PC-3 (cell line): ENCODE measurements around the gene CNNM3. TPM values are rescaled to one million over a fixed set of nuclear protein-coding genes. Genes with fewer than 3 reads are reported as not detected.

Experiments
- ATAC-seq: fragments of 200-7000 bp; cut with Tn5 transposase; 2 replicates; pipeline ENCODE4 v1.9.1; 2020; ENCODE audit warnings: mild to moderate bottlenecking, moderate library complexity
- Bru-seq: library from RNA; stranded (reverse); fragments of 400-500 nt; gene quantifications from one replicate; lab custom pipeline; 2021; lab: Mats Ljungman, UMichigan
- BruChase-seq, 2 experiments: library from RNA; stranded (reverse); fragments of 400-500 nt; gene quantifications; one replicate each; lab custom pipeline; 2021; lab: Mats Ljungman, UMichigan
- BruUV-seq: library from RNA; stranded (reverse); fragments of 400-500 nt; replicated peaks from 2 replicates; lab custom pipeline; 2021; lab: Mats Ljungman, UMichigan
- CTCF ChIA-PET: fragments of 300-600 bp; sonication (Branson Sonifier 250); formaldehyde crosslinking; loops from one replicate; lab custom pipeline; 2022; ENCODE audit warnings: antibody characterized with exemption; lab: Charles Lee
- POLR2A ChIA-PET: fragments of 300-600 bp; sonication (Branson Sonifier 250); formaldehyde crosslinking; loops from one replicate; lab custom pipeline; 2022; ENCODE audit warnings: antibody characterized with exemption; ENCODE audit not compliant: unreplicated experiment; lab: Charles Lee
- DNase-seq: peaks from one replicate; pipeline ENCODE4 v3.0.0-alpha.2; 2015
- H2AFZ ChIP-seq: fragments of 300-600 bp; sonication (generic); 2 replicates; pipeline ENCODE4 v1.6.0; 2016; ENCODE audit warnings: antibody characterized with exemption, low read length
- H3F3A ChIP-seq: fragments of 300-600 bp; sonication (generic); one replicate; pipeline ENCODE4 v1.6.0; 2017; ENCODE audit warnings: antibody characterized with exemption, low read length, control low read depth, mild to moderate bottlenecking; ENCODE audit not compliant: unreplicated experiment
- H3K27ac ChIP-seq: fragments of 300-600 bp; sonication (generic); 2 replicates; pipeline ENCODE4 v1.5.1; 2016; ENCODE audit warnings: mild to moderate bottlenecking, low read length
- H3K27me3 ChIP-seq: fragments of 300-600 bp; sonication (generic); 2 replicates; pipeline ENCODE4 v1.6.1; 2016; ENCODE audit warnings: low read length, mixed read lengths
- H3K36me3 ChIP-seq: fragments of 300-600 bp; sonication (generic); 2 replicates; pipeline ENCODE4 v1.6.1; 2016; ENCODE audit warnings: low read depth, mixed run types, low read length, mixed read lengths
- H3K4me1 ChIP-seq: fragments of 300-600 bp; sonication (generic); 2 replicates; pipeline ENCODE4 v1.5.1; 2016; ENCODE audit warnings: low read length; ENCODE audit not compliant: insufficient read depth
- H3K4me2 ChIP-seq: fragments of 300-600 bp; sonication (generic); 2 replicates; pipeline ENCODE4 v1.6.0; 2016; ENCODE audit warnings: low read length
- H3K4me3 ChIP-seq: fragments of 300-600 bp; sonication (generic); 2 replicates; pipeline ENCODE4 v1.5.1; 2016; ENCODE audit warnings: mild to moderate bottlenecking, low read length, mixed read lengths
- H3K79me2 ChIP-seq: fragments of 300-600 bp; sonication (generic); 2 replicates; pipeline ENCODE4 v1.6.1; 2017; ENCODE audit warnings: low read length, mixed read lengths
- H3K9ac ChIP-seq: fragments of 300-600 bp; sonication (generic); 2 replicates; pipeline ENCODE4 v1.6.0; 2016; ENCODE audit warnings: mild to moderate bottlenecking, low read length
- H3K9me2 ChIP-seq: fragments of 300-600 bp; sonication (generic); replicated peaks from 2 replicates; pipeline ENCODE4 v1.6.1; 2016; ENCODE audit warnings: mixed run types, low read length, mixed read lengths
- H3K9me3 ChIP-seq: fragments of 300-600 bp; sonication (generic); 2 replicates; pipeline ENCODE4 v1.6.1; 2016; ENCODE audit warnings: low read length, mixed read lengths
- H4K20me1 ChIP-seq: fragments of 300-600 bp; sonication (generic); 2 replicates; pipeline ENCODE4 v1.6.1; 2016; ENCODE audit warnings: low read length, mixed read lengths
- CTCF ChIP-seq: fragments of 300-600 bp; sonication (generic); conservative IDR thresholded peaks from 2 replicates; pipeline ENCODE4 v1.5.1; 2017; ENCODE audit warnings: antibody characterized with exemption, low read depth, mild to moderate bottlenecking, low read length
- EZH2 ChIP-seq: fragments of 300-600 bp; sonication (generic); IDR thresholded peaks from one replicate; pipeline ENCODE4 v1.6.1; 2017; ENCODE audit warnings: antibody characterized with exemption, mild to moderate bottlenecking, low read length; ENCODE audit not compliant: unreplicated experiment
- EZH2phosphoT487 ChIP-seq: fragments of 300-600 bp; sonication (generic); IDR thresholded peaks from 2 replicates; pipeline ENCODE4 v1.6.1; 2018; ENCODE audit warnings: mild to moderate bottlenecking, antibody characterized with exemption, low read length, borderline replicate concordance
- intact Hi-C: fragments of 100-400 bp; cut with micrococcal nuclease; formaldehyde crosslinking; loops from 2 replicates; pipeline ENCODE4 v1.9.0; 2023
- long read RNA-seq: library from polyadenylated mRNA; unstranded; transcript quantifications from one replicate; pipeline ENCODE4 v2.0.0, GENCODE V29; 2021; ENCODE audit not compliant: unreplicated experiment
- total RNA-seq: library from RNA; depleted of rRNA; stranded (reverse); fragments of >200 nt; gene quantifications from 2 replicates; pipeline ENCODE4 v1.2.3, GENCODE V29; 2014; rRNA removed

The CNNM3 gene
- 9.0 and 12.3 TPM in 2 replicates for total RNA-seq
- percentile 62 among the genes with signal in this experiment for Bru-seq, nascent RNA
- percentile 75 among the genes with signal in this experiment for BruChase-seq, experiment 1, labeled RNA remaining after a 6-hour chase
- percentile 72 among the genes with signal in this experiment for BruChase-seq, experiment 2, labeled RNA remaining after a 2-hour chase
- long read RNA-seq, transcript CNNM3-201 (8 exons, 3,447 nt) = major isoform, 64 of 86 reads
- long read RNA-seq, transcript CNNM3-202 (7 exons, 3,308 nt) = minor isoform, 6 of 86 reads
- long read RNA-seq, partial matches to known transcripts = 4 of 86 reads
- long read RNA-seq, other reads (novel, unspliced or antisense) = 12 of 86 reads

DNA sequence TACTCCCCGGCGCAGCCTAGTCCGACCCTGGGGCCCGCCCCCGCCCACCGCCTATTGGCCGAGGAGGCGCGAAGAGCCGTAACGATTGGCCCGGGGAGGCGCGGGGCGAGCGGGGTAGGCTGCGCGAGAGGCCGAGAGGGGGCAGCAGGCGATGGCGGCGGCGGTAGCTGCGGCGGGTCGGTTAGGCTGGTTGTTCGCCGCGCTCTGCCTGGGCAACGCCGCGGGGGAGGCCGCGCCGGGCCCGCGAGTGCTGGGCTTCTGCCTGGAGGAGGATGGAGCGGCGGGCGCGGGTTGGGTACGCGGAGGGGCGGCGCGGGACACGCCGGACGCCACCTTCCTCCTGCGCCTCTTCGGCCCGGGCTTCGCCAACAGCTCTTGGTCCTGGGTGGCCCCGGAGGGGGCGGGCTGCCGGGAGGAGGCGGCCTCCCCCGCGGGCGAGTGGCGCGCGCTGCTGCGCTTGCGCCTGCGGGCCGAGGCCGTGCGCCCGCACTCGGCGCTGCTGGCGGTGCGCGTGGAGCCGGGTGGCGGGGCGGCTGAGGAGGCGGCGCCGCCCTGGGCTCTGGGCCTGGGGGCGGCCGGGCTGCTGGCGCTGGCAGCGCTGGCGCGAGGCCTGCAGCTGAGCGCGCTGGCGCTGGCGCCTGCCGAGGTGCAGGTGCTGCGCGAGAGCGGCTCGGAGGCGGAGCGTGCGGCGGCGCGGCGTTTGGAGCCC, at the start of gene CNNM3:
Gene CNNM3 (plus strand): TSS at position 142 of the 709 bp plus-strand sequence. CDS start 10 bp downstream, at position 152.
- ChIA-PET POLR2A (interaction anchor here (0.6 kb wide), 1 partner anchor 98 kb away, joined by 3 read pairs; no protein-coding TSS in a partner anchor), CTCF (interaction anchor here (0.6 to 0.9 kb wide), 3 partner anchors 29 to 76 kb away, joined by 3 to 5 read pairs (median 3); partner anchors contain the start of gene LMAN2L)
- intact Hi-C loops = loop anchor here (5.0 kb wide), 1 partner anchor 74 kb away; the partner anchor contains the start of gene LMAN2L
- Histone ChIP-seq H3K4me3 (peak within 1 kb of the TSS; percentile 76), H3K4me1 (peaks cover 18% of the 10 kb centered on the region), H3K27me3 (no peaks in the 10 kb centered on the region), H3K79me2 (peaks cover 43% of the 10 kb centered on the region), H3F3A (no peaks in the 10 kb centered on the region), H3K36me3 (no peaks in the 10 kb centered on the region), H3K9me2 (no peaks in the 10 kb centered on the region), H3K9me3 (no peaks in the 10 kb centered on the region), H4K20me1 (peaks cover 28% of the 10 kb centered on the region), H3K9ac (peak within 1 kb of the TSS; percentile 63), H3K27ac (no peak within 1 kb of the TSS; the same call in 1 of the 2 replicates), H3K4me2 (peak within 1 kb of the TSS; percentile 94), H2AFZ (peak within 1 kb of the TSS; percentile 90)
- BruUV-seq = no TSS peak
- peak; percentile 91 for ATAC-seq
- peak; percentile 39 for TF ChIP-seq CTCF
- no peak for TF ChIP-seq EZH2
- peak; percentile 94 for DNase-seq

DNA sequence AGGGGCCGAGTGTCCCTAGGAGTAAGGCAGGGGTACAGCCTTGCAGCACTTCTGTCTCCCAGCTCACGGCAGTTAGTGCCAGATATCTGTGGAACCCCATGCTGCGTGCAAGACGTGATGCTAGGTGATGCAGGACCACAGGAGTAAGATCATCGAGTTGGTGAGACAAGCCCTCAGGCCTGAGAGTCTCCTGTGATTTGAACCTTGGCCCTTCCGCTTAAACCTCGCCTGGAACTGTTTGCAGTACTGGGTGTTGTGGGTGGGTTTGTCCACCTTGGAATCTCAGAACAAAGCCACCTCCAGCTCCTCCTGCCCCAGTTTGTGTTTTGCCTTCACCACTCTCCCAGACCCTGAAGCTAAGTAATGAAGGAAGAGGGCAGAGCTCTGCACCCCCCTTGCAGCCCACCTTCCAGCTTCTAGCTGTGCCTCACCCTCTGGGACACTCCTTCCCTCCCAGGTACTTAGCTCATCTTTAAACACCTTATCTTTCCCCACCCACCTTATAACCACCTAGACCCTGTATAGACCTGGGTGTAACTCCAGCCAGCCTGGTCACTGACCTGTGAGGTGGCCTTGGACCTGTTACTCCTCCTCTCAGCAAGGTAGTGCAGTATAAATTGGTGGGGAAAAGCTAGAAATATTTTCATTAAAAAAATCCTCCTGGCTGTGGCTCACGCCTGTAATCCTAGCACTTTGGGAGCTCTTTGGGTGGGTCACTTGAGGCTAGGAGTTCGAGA, 48.8 kb upstream of the CNNM3 start:
- Histone ChIP-seq H4K20me1 (peaks cover 10% of the 10 kb centered on the region; the same call in 1 of the 2 replicates), H3K9ac (no peak overlapping the region), H3K9me2 (no peaks in the 10 kb centered on the region), H3K4me3 (no peak overlapping the region), H3K4me1 (peaks cover 60% of the 10 kb centered on the region), H3F3A (no peaks in the 10 kb centered on the region), H3K27ac (no peak overlapping the region), H3K36me3 (no peaks in the 10 kb centered on the region), H3K27me3 (no peaks in the 10 kb centered on the region), H2AFZ (no peak overlapping the region), H3K4me2 (peak overlapping the region; percentile 58; the same call in 1 of the 2 replicates), H3K9me3 (no peaks in the 10 kb centered on the region), H3K79me2 (peaks cover 76% of the 10 kb centered on the region)
- DNase-seq = no peak
- intact Hi-C loops = no loop called here
- CTCF ChIA-PET = interaction anchor here (0.8 kb wide), 1 partner anchor 33 kb away, joined by 3 read pairs; no protein-coding TSS in a partner anchor
- ATAC-seq = no peak
- TF ChIP-seq EZH2phosphoT487 (no peak), CTCF (no peak), EZH2 (no peak)
- BruUV-seq = no TSS peak
- POLR2A ChIA-PET = no interaction called here
